Measurements from ENCODE around the gene WDR4.
A peak's percentile ranks its signal among the peaks of the same experiment; 100 is the strongest.
"Not testable (repeated sequence)": the region's sequence is repeated elsewhere in the genome, so short reads cannot be mapped to it uniquely, and the experiment has no call there.

WDR4 gene

DNA sequence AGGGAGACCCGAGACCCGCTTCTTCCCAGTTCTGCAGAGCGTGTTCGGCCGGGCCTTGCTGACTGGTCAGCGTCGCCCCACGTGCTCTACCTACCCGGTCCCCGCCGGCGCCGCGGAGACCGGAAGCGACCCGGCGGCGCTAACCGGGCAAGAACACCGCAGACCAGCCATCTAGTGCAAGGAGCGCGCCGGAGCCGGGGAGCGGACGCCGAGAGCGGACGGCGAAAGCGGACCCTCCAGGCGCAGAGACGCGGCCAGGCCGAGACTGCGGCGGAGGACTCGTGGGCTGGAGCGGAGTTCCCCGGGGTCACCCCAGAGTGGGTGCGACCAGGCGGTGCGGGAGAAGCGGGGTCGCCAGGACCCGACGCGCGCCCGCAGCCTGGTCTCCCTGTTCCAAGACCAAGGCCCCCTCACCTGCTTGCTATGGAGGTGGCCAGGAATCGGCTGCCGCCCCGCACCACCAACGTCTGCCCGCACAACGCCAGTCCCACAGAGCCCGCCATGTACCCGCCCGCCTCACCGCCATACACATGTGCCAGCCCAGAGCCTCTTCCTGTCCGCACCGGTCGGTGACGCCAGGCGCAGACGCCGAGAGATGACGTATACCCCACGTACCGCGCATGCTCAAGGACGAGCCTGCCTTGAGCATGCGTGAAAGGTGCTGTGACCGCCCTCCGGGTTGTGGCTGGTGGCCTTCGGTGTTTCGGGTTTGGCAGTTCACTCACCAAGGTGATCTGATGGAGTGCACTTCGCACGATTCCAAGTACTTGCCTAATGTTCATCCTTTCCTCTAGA lies at the start of gene WDR4:
WDR4 (minus strand) TSS at position 547 of the 795 bp plus-strand sequence; CDS start at position 503, 44 bp downstream.
- peak; percentile 81 for DNase-seq (ENCODE audit: low read depth)

GRCh38 chr21:42927474-42928200 lies 48.3 kb upstream of the WDR4 start:
- DNase-seq (ENCODE audit: low read depth): not testable (repeated sequence)

DNA sequence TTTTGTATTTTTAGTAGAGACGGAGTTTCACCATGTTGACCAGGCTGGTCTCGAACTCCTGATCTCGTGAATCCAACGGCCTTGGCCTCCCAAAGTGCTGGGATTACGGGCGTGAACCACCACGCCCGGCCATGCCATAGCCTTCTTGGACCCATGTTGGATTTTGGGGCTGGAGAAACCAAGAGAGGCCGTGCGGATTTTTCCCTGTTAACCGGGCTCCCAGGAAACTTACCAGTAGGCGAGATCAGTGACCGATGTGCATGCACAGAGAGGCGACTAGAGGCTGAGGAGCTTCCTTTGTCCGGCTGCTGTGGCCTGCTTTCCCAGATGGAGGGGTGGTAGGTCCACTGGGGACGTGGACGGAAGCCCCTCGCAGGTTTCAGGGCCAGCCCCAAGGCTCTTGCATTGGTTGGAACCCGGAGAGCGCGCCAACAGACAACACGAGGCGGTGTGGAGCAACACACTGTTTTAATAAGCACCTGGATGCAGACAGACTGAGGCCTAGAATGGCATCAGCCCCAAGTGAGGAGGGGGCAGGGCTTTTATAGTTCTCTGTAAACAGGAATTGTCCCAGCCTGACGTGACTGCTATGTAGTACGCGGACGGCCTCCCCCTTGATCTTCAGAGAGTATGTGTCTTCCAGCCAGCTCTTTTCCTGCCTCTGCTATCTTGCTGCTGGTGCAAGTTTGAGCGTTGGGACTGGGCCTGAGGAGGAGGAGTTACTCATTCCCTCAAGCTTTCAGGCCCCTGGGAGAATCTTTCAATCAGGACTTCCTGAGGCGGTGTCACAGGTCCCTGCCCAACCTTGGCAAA lies 46.0 kb upstream of the WDR4 start, which contains the start of gene ERVH48-1:
ERVH48-1 (minus strand) TSS at position 517 of the 813 bp plus-strand sequence. CDS start 6,624 bp downstream, outside the sequence.
- no peak for DNase-seq (ENCODE audit: low read depth)

DNA sequence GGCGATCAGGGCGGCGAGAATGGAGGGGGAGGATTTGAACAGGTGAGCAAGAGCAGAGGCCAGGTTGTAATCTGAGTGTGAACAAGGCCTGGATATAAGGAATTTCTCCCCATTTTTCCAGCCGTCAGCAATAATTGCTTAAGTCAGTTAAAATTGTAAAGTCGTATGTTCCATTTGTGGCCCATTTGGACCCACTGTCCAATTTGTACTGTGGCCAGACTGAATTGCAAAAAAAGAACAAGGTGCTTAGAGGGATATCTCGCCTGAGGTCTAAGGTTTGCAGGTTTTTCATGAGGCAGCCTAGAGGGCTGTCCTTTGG lies 45.1 kb upstream of the WDR4 start:
- no peak for DNase-seq (ENCODE audit: low read depth)

DNA sequence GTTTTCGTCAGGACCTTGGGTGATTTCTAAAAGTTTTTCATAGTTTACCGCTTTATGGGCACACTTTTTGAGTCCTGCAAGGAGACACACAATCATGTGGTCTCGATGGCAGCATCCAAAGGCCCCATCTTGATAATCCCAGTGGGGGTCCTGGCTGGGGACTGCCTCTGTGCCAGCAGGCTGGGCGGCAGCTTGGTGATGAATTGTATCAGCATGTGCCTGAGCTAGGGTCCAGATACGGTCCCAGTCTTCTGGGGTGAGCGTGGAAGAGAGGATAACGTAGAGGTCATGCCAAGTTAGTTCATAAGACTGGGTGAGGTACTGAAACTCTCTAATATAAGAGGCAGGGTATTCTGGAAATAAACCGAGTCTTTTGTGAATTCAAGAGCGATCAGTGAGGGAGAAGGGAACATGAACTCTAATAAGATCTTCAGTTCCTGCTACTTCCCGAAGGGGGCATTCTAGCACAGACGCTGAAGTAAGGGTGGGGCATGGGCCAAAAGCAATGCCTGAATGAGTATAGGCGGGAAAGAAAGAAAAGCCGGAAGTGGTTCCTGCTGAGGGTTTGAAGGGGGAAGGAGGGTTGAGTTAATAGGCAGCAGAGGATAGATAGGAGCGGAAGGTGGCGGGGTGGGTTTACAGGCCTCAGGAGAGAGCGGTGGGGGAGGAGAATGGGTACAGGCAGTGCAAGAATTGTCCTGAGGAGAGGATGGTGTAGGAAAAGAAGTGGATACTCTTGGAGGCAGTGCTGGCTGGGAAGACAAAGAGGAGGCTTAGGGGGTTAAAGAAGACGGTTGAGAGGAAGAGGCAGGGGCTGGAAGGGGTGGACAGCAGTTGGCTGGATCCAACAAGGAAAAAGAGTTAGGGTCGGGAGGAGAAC lies 44.5 kb upstream of the WDR4 start:
- peak; percentile 51 for DNase-seq (ENCODE audit: low read depth)

GRCh38 chr21:42922918-42923317 lies 43.6 kb upstream of the WDR4 start:
- DNase-seq (ENCODE audit: low read depth): no peak

DNA sequence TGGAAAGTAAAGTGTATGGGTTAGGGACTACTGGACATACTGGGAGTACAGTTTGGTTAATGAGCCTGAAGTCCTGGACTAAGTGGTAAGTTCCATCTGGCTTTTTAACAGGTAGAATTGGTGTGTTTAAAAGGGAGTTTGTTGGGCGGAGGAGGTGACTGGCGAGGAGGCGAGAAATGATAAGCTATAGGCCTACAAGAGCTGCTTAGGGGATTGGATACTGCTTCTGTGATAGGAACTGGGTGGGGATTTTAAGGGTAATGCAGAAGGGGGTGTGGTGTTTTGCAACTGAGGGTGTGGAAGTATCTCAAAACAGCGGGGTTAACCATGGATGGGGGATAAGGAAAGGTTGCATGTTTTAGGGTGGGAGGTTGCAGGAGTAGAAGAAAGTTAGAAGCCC lies 42.6 kb upstream of the WDR4 start:
- no peak for DNase-seq (ENCODE audit: low read depth)

DNA sequence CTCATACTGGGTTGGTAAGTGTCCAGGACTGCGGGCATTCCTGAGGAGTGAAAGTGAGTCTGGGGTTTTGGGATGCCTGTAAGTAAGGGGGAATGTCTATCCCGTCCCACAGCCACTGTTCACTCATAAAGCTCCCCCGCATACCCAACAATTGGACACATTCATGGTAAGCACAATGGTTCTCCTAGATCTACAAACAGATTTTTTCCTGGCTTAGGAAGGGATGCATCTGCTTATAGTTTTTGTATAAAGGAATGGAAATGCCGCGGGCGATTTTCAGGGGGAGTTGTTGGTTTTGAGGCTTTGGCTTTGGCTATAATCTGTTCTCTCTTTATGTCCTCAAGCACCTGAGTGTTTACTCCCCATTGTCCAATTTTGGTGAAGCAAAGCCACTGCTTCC lies 39.0 kb upstream of the WDR4 start:
- no peak for DNase-seq (ENCODE audit: low read depth)

- DNase-seq (ENCODE audit: low read depth): no peak
These were observed 34.1 kb upstream of the WDR4 start for GRCh38 chr21:42913476-42913875.

DNA sequence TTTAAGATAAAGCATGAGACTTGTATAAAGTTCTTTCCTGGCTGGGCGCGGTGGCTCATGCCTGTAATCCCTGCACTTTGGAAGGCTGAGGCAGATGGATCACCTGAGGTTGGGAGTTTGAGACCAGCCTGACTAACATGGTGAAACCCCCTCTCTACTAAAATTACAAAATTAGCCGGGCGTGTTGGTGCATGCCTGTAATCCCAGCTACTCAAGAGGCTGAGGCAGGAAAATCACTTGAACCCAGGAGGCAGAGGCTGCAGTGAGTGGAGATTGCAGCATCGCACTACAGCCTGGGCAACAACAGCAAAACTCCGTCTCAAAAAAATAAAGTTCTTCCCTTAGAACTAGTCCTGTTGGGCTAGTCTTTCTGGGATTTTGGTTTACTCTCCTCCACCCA lies 32.6 kb upstream of the WDR4 start:
- not testable (repeated sequence) for DNase-seq (ENCODE audit: low read depth)

- not testable (repeated sequence) for DNase-seq (ENCODE audit: low read depth)
These were observed 29.1 kb upstream of the WDR4 start for GRCh38 chr21:42908484-42908883.

DNA sequence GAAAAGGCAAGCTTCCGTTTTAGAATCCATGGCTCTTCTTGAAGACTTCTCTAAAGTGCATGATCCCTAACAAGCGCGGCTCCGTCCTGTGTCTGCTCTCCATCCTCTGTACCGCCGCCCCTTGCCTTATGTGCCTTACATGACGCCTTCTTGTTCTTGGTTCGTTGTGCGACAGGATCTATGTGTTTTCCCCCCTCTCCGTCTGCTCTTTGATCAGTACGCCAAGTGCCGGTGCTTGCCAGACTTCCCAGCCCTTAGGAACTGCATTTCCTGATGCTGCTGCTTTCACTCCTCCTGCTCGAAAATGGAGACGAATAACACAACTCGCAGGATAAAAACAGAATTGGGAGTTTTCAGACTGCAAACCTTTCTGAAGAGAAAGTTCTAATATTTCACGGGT lies 26.9 kb upstream of the WDR4 start:
- no peak for DNase-seq (ENCODE audit: low read depth)

- DNase-seq (ENCODE audit: low read depth): no peak
These were observed 25.9 kb upstream of the WDR4 start for GRCh38 chr21:42905195-42905594.

GRCh38 chr21:42903817-42904216 lies 24.5 kb upstream of the WDR4 start:
- DNase-seq (ENCODE audit: low read depth): no peak

- DNase-seq (ENCODE audit: low read depth): no peak
These were observed 21.1 kb upstream of the WDR4 start for GRCh38 chr21:42900446-42900845.

- peak; percentile 77 for DNase-seq (ENCODE audit: low read depth)
These were observed 13.8 kb upstream of the WDR4 start, which contains the start of gene NDUFV3 for GRCh38 chr21:42892931-42893755. Gene NDUFV3 (plus strand): TSS chr21:42893309. CDS start chr21:42893334, 25 bp downstream.

- DNase-seq (ENCODE audit: low read depth): no peak
These were observed 13.2 kb upstream of the WDR4 start for GRCh38 chr21:42892582-42892930.

DNA sequence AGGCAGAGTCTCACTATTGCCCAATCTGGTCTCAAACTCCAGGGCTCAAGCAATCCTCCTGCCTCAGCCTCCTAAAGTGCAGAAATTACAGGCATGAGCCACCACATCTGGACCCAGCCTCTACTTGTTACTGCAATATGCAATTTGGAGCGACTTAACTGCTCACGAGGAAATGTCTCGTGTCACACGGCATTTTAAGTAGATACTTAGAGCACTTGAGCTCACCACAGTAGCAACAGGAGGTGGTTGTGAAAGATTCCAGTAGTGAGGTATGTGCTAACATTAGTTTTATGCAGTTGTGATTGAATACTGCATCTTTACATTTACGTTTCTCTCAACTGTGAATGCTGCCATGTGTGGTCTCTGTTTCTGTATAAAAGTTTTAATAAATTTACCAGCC lies 8.0 kb upstream of the WDR4 start:
- no peak for DNase-seq (ENCODE audit: low read depth)

GRCh38 chr21:42883921-42884320 lies 4.6 kb upstream of the WDR4 start:
- no peak for DNase-seq (ENCODE audit: low read depth)

DNA sequence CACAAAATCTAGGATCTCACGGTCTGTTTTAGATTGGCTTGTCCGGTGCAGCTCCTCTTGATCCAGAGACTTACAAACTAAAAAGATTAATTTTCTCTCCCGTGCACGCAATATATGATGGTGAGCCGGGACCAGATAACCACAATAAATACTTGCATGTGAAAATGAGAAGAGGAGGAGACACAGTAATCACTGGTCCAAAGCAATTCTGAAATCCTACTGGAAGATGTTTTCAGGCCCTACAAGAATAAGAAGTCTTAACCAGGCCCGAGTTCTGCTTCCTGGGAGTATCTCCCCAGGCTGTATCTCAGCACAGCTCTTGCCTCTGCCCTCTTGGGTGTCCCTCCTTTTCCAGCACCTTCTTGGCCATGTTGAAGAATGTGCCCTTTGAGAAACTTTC lies 1.0 kb upstream of the WDR4 start:
- no peak for DNase-seq (ENCODE audit: low read depth)

DNA sequence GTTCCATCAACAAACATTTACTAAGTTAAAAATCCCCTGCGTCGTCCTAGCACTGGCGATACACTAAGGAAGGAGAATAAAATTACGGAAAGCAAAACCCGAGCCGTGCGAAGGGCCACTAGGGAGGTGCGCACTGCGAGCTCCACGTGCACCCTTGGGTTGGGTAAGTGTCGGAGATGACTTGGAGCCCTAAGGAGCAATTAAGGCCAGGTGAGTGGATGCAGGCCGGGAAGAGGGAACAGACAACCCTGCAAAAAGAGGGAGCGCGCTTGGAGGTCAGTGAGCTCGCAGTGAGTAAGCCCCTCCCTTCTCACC lies 704 bp downstream of the WDR4 start:
- DNase-seq (ENCODE audit: low read depth): no peak
